Measurements from ENCODE around the gene GOLGA6L10. TPM values are rescaled to one million over a fixed set of nuclear protein-coding genes. Genes with fewer than 3 reads are reported as not detected.
"Not testable (repeated sequence)": the region's sequence is repeated elsewhere in the genome, so short reads cannot be mapped to it uniquely, and the experiment has no call there.

The GOLGA6L10 gene
- total RNA-seq, 1 donor from 2014 or later, result 3.6 TPM

GRCh38 chr15:82345176-82345575 is 4.1 kb downstream of the GOLGA6L10 start:
- not testable (repeated sequence) for DNase-seq (ENCODE audit: low read depth, low spot score); H3K27me3 Mint-ChIP-seq (ENCODE audit: low read depth); H3K36me3 Mint-ChIP-seq (ENCODE audit: low read depth); H3K9me3 Mint-ChIP-seq; H3K27ac Mint-ChIP-seq (ENCODE audit: unreplicated experiment); H3K4me3 Mint-ChIP-seq; H3K4me1 Mint-ChIP-seq

GRCh38 chr15:82344421-82344820 is 4.9 kb downstream of the GOLGA6L10 start:
- DNase-seq (ENCODE audit: low read depth, low spot score), result not testable (repeated sequence)

GRCh38 chr15:82343851-82344250 is 5.4 kb downstream of the GOLGA6L10 start:
- H3K4me3 Mint-ChIP-seq; H3K36me3 Mint-ChIP-seq (ENCODE audit: low read depth); DNase-seq (ENCODE audit: low read depth, low spot score); H3K4me1 Mint-ChIP-seq; H3K27ac Mint-ChIP-seq (ENCODE audit: unreplicated experiment); H3K9me3 Mint-ChIP-seq; H3K27me3 Mint-ChIP-seq (ENCODE audit: low read depth): not testable (repeated sequence)

More at GRCh38 chr15:82344421-82344820, 4.9 kb downstream of the GOLGA6L10 start:
- not testable (repeated sequence) for H3K4me3 Mint-ChIP-seq; H3K9me3 Mint-ChIP-seq; H3K36me3 Mint-ChIP-seq (ENCODE audit: low read depth); H3K27me3 Mint-ChIP-seq (ENCODE audit: low read depth); H3K4me1 Mint-ChIP-seq; H3K27ac Mint-ChIP-seq (ENCODE audit: unreplicated experiment)

- DNase-seq (ENCODE audit: low read depth, low spot score), result peak; percentile 35
- not testable (repeated sequence) for H3K4me1 Mint-ChIP-seq; H3K36me3 Mint-ChIP-seq (ENCODE audit: low read depth); H3K4me3 Mint-ChIP-seq; H3K27me3 Mint-ChIP-seq (ENCODE audit: low read depth); H3K27ac Mint-ChIP-seq (ENCODE audit: unreplicated experiment); H3K9me3 Mint-ChIP-seq
- TF ChIP-seq CTCF (conservative IDR thresholded peaks at IDR 0.05), result peak; percentile 57
Observed at GRCh38 chr15:82342632-82343374, 6.5 kb downstream of the GOLGA6L10 start.

- H3K4me1 Mint-ChIP-seq; H3K27me3 Mint-ChIP-seq (ENCODE audit: low read depth); H3K27ac Mint-ChIP-seq (ENCODE audit: unreplicated experiment); DNase-seq (ENCODE audit: low read depth, low spot score); H3K4me3 Mint-ChIP-seq; H3K9me3 Mint-ChIP-seq; H3K36me3 Mint-ChIP-seq (ENCODE audit: low read depth): not testable (repeated sequence)
Observed at GRCh38 chr15:82338573-82338972, 10.7 kb downstream of the GOLGA6L10 start.

GRCh38 chr15:82338053-82338452 is 11.2 kb downstream of the GOLGA6L10 start:
- H3K36me3 Mint-ChIP-seq (ENCODE audit: low read depth); H3K4me3 Mint-ChIP-seq; H3K9me3 Mint-ChIP-seq; H3K27ac Mint-ChIP-seq (ENCODE audit: unreplicated experiment); H3K4me1 Mint-ChIP-seq; DNase-seq (ENCODE audit: low read depth, low spot score); H3K27me3 Mint-ChIP-seq (ENCODE audit: low read depth): not testable (repeated sequence)

- not testable (repeated sequence) for H3K27ac Mint-ChIP-seq (ENCODE audit: unreplicated experiment); H3K4me3 Mint-ChIP-seq; H3K36me3 Mint-ChIP-seq (ENCODE audit: low read depth); H3K27me3 Mint-ChIP-seq (ENCODE audit: low read depth); DNase-seq (ENCODE audit: low read depth, low spot score); H3K9me3 Mint-ChIP-seq; H3K4me1 Mint-ChIP-seq
Observed at GRCh38 chr15:82337051-82337450, 12.2 kb downstream of the GOLGA6L10 start.

- not testable (repeated sequence) for H3K4me3 Mint-ChIP-seq; H3K27ac Mint-ChIP-seq (ENCODE audit: unreplicated experiment); H3K36me3 Mint-ChIP-seq (ENCODE audit: low read depth); H3K4me1 Mint-ChIP-seq; H3K9me3 Mint-ChIP-seq; DNase-seq (ENCODE audit: low read depth, low spot score); H3K27me3 Mint-ChIP-seq (ENCODE audit: low read depth)
Observed at GRCh38 chr15:82336180-82336647, 13.1 kb downstream of the GOLGA6L10 start.

GRCh38 chr15:82335006-82335405 is 14.3 kb downstream of the GOLGA6L10 start:
- H3K27ac Mint-ChIP-seq (ENCODE audit: unreplicated experiment); H3K27me3 Mint-ChIP-seq (ENCODE audit: low read depth); DNase-seq (ENCODE audit: low read depth, low spot score); H3K9me3 Mint-ChIP-seq; H3K4me3 Mint-ChIP-seq; H3K4me1 Mint-ChIP-seq; H3K36me3 Mint-ChIP-seq (ENCODE audit: low read depth): not testable (repeated sequence)

GRCh38 chr15:82334554-82334932 is 14.7 kb downstream of the GOLGA6L10 start:
- DNase-seq (ENCODE audit: low read depth, low spot score); H3K4me3 Mint-ChIP-seq; H3K27ac Mint-ChIP-seq (ENCODE audit: unreplicated experiment); H3K9me3 Mint-ChIP-seq; H3K27me3 Mint-ChIP-seq (ENCODE audit: low read depth); H3K4me1 Mint-ChIP-seq; H3K36me3 Mint-ChIP-seq (ENCODE audit: low read depth): not testable (repeated sequence)

- H3K36me3 Mint-ChIP-seq (ENCODE audit: low read depth), result not testable (repeated sequence)
Observed at GRCh38 chr15:82333603-82334553, 15.4 kb downstream of the GOLGA6L10 start.

GRCh38 chr15:82332711-82333602 is 16.3 kb downstream of the GOLGA6L10 start:
- DNase-seq (ENCODE audit: low read depth, low spot score); H3K36me3 Mint-ChIP-seq (ENCODE audit: low read depth); H3K27me3 Mint-ChIP-seq (ENCODE audit: low read depth); H3K27ac Mint-ChIP-seq (ENCODE audit: unreplicated experiment); H3K4me1 Mint-ChIP-seq; H3K4me3 Mint-ChIP-seq; H3K9me3 Mint-ChIP-seq: not testable (repeated sequence)

More at GRCh38 chr15:82333603-82334553, 15.4 kb downstream of the GOLGA6L10 start:
- H3K4me3 Mint-ChIP-seq; H3K27me3 Mint-ChIP-seq (ENCODE audit: low read depth); H3K4me1 Mint-ChIP-seq; H3K9me3 Mint-ChIP-seq; H3K27ac Mint-ChIP-seq (ENCODE audit: unreplicated experiment); DNase-seq (ENCODE audit: low read depth, low spot score): not testable (repeated sequence)
